Duodenal mucosa (tissue), 2 donors: ENCODE data around the gene UBAC2.
"Not testable (repeated sequence)": the region's sequence is repeated elsewhere in the genome, so short reads cannot be mapped to it uniquely, and the experiment has no call there.

ENCODE experiments used
- H3K27ac ChIP-seq: one replicate; pipeline ENCODE4 v1.7.0; 2013; ENCODE audit warnings: low read depth, low read length
- H3K27me3 ChIP-seq, 2 donors: one replicate each; pipeline ENCODE4 v1.7.0; 2013; ENCODE audit warnings: low read length in 2 of 2, control low read depth in 1 of 2; ENCODE audit not compliant: insufficient read depth in 2 of 2, control insufficient read depth in 1 of 2
- H3K36me3 ChIP-seq, 2 donors: one replicate each; pipeline ENCODE4 v1.7.0; 2013; ENCODE audit warnings: low read length in 2 of 2, control low read depth in 1 of 2; ENCODE audit not compliant: insufficient read depth in 2 of 2, control insufficient read depth in 1 of 2
- H3K4me1 ChIP-seq, 2 donors: one replicate each; pipeline ENCODE4 v1.7.0; 2013; ENCODE audit warnings: low read length in 2 of 2, control low read depth in 1 of 2; ENCODE audit not compliant: insufficient read depth in 2 of 2, control insufficient read depth in 1 of 2
- H3K4me3 ChIP-seq, 2 donors: one replicate each; pipeline ENCODE4 v1.7.0; 2013; ENCODE audit warnings: low read length in 2 of 2, low read depth in 1 of 2
- H3K9ac ChIP-seq, 2 donors: one replicate each; pipeline ENCODE4 v1.7.0; 2013; ENCODE audit warnings: low read length in 2 of 2, low read depth in 1 of 2
- H3K9me3 ChIP-seq, 2 donors: one replicate each; pipeline ENCODE4 v1.7.0; 2013; ENCODE audit warnings: low read length in 2 of 2, control low read depth in 1 of 2; ENCODE audit not compliant: control insufficient read depth in 1 of 2

Gene UBAC2

GRCh38 chr13:99221567-99222239, 21.0 kb downstream of the UBAC2 start:
- peaks cover 30 to 60% of the 10 kb centered on the region in 2 donors for H3K4me1 ChIP-seq
- no peak overlapping the region for H3K4me3 ChIP-seq
- H3K9ac ChIP-seq, result no peak overlapping the region
- H3K27ac ChIP-seq, result no peak overlapping the region
- H3K36me3 ChIP-seq, result peaks cover 0 to 7% of the 10 kb centered on the region in 2 donors
- no peaks in the 10 kb centered on the region for H3K27me3 ChIP-seq
- no peaks in the 10 kb centered on the region for H3K9me3 ChIP-seq

- no peak overlapping the region for H3K27ac ChIP-seq
- no peak overlapping the region for H3K4me3 ChIP-seq
- no peak overlapping the region for H3K9ac ChIP-seq
- peaks cover 0 to 7% of the 10 kb centered on the region in 2 donors for H3K36me3 ChIP-seq
- no peaks in the 10 kb centered on the region for H3K27me3 ChIP-seq
- peaks cover 29 to 63% of the 10 kb centered on the region in 2 donors for H3K4me1 ChIP-seq
- no peaks in the 10 kb centered on the region for H3K9me3 ChIP-seq
Measured at GRCh38 chr13:99223587-99223986, 22.9 kb downstream of the UBAC2 start.

- H3K9ac ChIP-seq, result no peak overlapping the region
- H3K9me3 ChIP-seq, result no peaks in the 10 kb centered on the region
- H3K27me3 ChIP-seq, result no peaks in the 10 kb centered on the region
- H3K4me3 ChIP-seq, result no peak overlapping the region
- no peak overlapping the region for H3K27ac ChIP-seq
- peaks cover 0 to 7% of the 10 kb centered on the region in 2 donors for H3K36me3 ChIP-seq
- H3K4me1 ChIP-seq, result peaks cover 29 to 65% of the 10 kb centered on the region in 2 donors
Measured at GRCh38 chr13:99224021-99224420, 23.4 kb downstream of the UBAC2 start.

- H3K36me3 ChIP-seq, result peaks cover 0 to 7% of the 10 kb centered on the region in 2 donors
- H3K4me3 ChIP-seq, result no peak overlapping the region
- peaks cover 23 to 56% of the 10 kb centered on the region in 2 donors for H3K4me1 ChIP-seq
- no peaks in the 10 kb centered on the region for H3K27me3 ChIP-seq
- H3K9me3 ChIP-seq, result no peaks in the 10 kb centered on the region
- no peak overlapping the region for H3K27ac ChIP-seq
- no peak overlapping the region for H3K9ac ChIP-seq
Measured at GRCh38 chr13:99225078-99225477, 24.4 kb downstream of the UBAC2 start.

- H3K9ac ChIP-seq, result no peak overlapping the region
- H3K4me3 ChIP-seq, result no peak overlapping the region
- peaks cover 19 to 47% of the 10 kb centered on the region in 2 donors for H3K4me1 ChIP-seq
- no peaks in the 10 kb centered on the region for H3K9me3 ChIP-seq
- peaks cover 0 to 7% of the 10 kb centered on the region in 2 donors for H3K36me3 ChIP-seq
- H3K27me3 ChIP-seq, result no peaks in the 10 kb centered on the region
- H3K27ac ChIP-seq, result no peak overlapping the region
Measured at GRCh38 chr13:99226513-99226912, 25.9 kb downstream of the UBAC2 start.

- Histone ChIP-seq H3K4me3 (no peak overlapping the region), H3K4me1 (peaks cover 19 to 42% of the 10 kb centered on the region in 2 donors), H3K9ac (no peak overlapping the region), H3K36me3 (no peaks in the 10 kb centered on the region), H3K9me3 (no peaks in the 10 kb centered on the region), H3K27me3 (no peaks in the 10 kb centered on the region), H3K27ac (no peak overlapping the region)
Measured at GRCh38 chr13:99227331-99227900, 26.8 kb downstream of the UBAC2 start.

- Histone ChIP-seq H3K27me3 (no peaks in the 10 kb centered on the region), H3K4me1 (peaks cover 19 to 36% of the 10 kb centered on the region in 2 donors), H3K9me3 (no peaks in the 10 kb centered on the region), H3K9ac (no peak overlapping the region), H3K4me3 (no peak overlapping the region), H3K36me3 (no peaks in the 10 kb centered on the region), H3K27ac (no peak overlapping the region)
Measured at GRCh38 chr13:99227909-99228688, 27.4 kb downstream of the UBAC2 start.

- peaks cover 14 to 27% of the 10 kb centered on the region in 2 donors for H3K4me1 ChIP-seq
- no peak overlapping the region for H3K9ac ChIP-seq
- H3K9me3 ChIP-seq, result no peaks in the 10 kb centered on the region
- H3K36me3 ChIP-seq, result no peaks in the 10 kb centered on the region
- no peak overlapping the region for H3K27ac ChIP-seq
- no peak overlapping the region for H3K4me3 ChIP-seq
- H3K27me3 ChIP-seq, result no peaks in the 10 kb centered on the region
Measured at GRCh38 chr13:99228737-99229691, 28.4 kb downstream of the UBAC2 start.

GRCh38 chr13:99230588-99230987, 29.9 kb downstream of the UBAC2 start:
- H3K4me1 ChIP-seq, result peaks cover 8 to 34% of the 10 kb centered on the region in 2 donors
- not testable (repeated sequence) for H3K9ac ChIP-seq, H3K36me3 ChIP-seq, H3K4me3 ChIP-seq, H3K27ac ChIP-seq, H3K9me3 ChIP-seq, H3K27me3 ChIP-seq
